GM12874 (cell line): ENCODE measurements around the gene CYTH4.

Source experiments
- TF ChIP-seq, protein P1 (sequence below): IDR thresholded peaks from 2 replicates; pipeline ENCODE4 v1.5.1; 2011; ENCODE audit warnings: low read depth, mild to moderate bottlenecking, control low read depth, low read length, moderate library complexity; ENCODE audit not compliant: insufficient read depth

Gene CYTH4

DNA sequence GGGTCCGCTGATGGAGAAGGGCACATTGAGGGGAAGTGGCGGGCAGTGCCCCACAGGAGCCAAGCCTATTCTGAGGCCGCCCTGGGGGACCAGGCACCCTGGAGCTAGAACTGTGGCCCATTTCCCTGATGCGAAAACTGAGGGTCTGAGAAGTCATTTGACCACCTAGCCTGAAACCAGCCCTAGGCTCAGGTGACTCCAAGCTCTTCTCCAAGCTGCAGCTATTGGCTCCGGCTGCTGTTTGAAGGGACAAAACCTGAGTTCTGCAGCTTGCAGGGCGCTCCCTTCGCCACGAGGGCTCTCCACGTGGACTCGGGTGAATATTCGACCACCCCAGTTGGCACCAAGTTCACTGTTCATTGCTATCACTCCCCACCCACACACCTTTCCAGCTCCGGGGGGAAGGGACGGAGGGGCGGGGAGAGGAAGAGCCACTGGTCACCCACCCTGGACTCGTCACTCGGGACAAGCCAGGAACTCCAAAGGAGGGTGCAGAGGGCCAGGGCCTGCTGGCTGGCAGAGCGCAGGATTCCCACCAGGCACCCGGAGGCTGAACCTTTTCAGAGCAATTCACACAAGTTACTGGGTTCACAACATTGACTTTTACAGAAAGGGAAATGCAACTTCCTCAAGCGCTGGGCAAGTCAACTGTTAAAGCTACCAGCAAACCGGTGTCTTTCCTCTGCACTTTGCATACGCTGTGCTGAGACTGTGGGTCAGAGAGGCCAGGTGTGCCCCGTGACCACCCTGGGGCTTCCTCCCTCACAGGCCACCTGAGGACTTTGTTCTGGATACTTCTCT lies 37.2 kb upstream of the CYTH4 start:
- TF ChIP-seq, protein P1, sequence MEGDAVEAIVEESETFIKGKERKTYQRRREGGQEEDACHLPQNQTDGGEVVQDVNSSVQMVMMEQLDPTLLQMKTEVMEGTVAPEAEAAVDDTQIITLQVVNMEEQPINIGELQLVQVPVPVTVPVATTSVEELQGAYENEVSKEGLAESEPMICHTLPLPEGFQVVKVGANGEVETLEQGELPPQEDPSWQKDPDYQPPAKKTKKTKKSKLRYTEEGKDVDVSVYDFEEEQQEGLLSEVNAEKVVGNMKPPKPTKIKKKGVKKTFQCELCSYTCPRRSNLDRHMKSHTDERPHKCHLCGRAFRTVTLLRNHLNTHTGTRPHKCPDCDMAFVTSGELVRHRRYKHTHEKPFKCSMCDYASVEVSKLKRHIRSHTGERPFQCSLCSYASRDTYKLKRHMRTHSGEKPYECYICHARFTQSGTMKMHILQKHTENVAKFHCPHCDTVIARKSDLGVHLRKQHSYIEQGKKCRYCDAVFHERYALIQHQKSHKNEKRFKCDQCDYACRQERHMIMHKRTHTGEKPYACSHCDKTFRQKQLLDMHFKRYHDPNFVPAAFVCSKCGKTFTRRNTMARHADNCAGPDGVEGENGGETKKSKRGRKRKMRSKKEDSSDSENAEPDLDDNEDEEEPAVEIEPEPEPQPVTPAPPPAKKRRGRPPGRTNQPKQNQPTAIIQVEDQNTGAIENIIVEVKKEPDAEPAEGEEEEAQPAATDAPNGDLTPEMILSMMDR: no peak

DNA sequence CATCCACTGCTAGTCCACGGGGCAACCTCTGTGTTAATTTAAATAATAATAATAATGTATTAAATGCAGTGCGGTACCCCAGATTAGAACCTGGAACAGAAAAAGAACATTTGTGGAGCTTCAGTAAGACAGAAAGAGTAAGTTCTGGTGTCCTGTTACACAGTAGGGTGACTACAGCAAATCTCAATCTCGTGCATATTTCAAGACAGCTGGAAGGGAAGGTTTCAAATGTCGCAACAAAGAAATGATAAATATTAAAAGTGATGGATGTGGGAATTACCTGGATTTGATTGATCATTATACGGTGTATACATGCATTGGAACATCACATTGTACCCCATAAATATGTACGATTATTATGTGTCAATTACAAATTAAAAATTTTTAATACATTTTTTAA lies 36.6 kb upstream of the CYTH4 start:
- TF ChIP-seq, protein P1: no peak

DNA sequence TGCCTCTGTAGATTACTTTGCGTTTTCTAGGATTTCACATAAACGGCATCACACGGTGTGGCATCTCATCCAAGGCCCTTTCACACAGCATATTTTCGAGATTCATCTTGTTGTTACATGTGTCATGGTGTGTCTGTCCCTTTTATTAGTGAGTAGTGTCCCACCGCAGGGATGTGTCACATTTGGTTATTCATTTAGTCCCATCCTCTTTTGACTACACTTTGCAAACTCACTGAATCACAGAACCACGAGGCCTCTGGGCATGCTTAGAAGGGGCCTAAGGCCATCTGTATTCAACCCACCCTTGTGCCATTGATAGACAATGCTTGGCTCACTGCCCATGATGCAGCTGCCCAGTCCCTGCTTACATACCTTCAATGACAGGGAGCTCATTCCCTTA lies 34.1 kb upstream of the CYTH4 start:
- TF ChIP-seq, protein P1: no peak

DNA sequence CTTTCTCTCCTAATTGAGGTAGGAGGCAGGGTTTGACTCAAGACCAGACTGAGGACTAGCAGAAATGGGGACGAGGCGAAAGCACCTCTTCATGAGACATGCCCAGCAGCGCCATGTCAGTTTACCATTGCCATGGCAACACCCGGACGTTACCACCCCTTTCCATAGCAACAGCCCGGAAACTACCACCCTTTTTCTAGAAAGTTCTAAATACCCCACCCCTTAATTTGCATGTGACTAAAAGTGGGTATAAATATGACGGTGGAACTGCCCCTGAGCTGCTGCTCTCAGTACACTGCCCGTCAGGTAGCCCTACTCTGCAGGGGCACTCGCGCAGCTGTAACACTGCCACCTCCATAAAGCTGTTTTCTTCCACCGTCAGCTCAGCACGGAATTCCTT lies 32.3 kb upstream of the CYTH4 start:
- TF ChIP-seq, protein P1: no peak

DNA sequence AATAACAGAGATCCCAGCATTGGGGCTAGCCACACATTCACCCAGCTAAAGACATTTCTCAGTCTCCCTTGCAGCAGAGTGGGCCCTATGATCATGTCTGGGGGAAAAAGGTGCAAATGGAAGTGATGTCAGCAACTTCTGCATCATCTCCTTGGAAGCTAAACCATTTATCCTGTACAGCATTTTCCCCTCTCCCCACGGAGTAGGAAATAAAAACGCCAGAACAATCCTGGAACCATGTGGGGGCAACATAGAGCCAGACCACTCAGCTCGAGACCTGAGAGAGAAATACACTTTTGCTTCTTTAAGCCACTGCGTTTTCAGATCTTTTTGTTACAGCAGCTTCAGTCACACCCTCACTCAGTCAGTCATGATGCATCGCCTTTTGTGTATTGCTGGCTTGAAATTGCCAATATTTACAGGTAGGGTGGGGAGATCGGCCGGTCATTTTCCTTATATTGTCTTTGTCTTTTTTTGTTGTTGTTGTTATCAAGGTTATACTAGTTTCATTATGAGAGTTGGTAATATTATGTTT lies 29.1 kb upstream of the CYTH4 start:
- TF ChIP-seq, protein P1: no peak

DNA sequence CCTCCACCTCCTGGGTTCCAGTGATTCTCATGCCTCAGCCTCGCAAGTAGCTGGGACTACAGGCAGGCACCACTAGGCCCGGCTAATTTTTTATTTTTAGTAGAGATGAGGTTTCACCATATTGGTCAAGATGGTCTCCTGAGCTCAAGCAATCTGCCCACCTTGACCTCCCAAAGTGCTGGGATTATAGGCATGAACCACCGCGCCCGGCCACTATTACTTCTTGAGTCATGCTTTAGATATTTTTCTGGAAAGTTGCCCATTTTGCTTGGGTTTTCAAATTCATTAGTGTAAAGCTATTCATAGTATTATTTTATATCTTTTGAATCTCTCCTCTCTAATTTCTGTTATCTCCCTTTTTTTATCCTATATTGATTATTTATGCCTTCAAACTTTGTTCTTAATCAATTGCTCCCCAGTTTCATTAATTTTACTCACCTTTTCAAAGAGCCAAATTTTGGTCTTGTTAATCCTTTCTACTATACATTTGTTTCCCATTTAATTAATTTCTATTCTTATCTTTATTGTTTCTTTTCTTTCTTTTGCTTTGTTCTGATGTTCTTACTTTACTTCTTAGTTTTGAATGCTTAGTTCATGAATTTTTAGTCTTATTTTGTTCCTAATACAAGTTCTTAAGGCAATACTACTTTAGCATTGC lies 28.0 kb upstream of the CYTH4 start:
- TF ChIP-seq, protein P1: no peak

DNA sequence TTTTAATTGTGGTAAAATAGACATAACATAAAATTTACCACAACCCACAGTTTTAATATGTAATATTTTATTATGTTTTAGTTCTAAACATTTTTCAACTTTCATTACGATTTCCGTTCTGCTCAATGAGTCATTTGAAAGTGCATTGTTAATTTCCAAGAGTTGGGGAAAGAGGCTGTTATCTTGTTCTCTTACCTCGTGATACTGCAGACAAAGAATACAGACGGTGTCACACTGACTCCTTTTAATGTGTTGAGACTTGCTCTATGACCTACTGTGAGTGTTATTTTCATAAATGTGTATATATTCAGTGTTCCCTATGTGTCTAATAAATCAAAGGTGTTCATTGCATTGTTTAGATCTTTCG lies 27.5 kb upstream of the CYTH4 start:
- TF ChIP-seq, protein P1: no peak
